ENCODE results near the gene RBM19.

DNA sequence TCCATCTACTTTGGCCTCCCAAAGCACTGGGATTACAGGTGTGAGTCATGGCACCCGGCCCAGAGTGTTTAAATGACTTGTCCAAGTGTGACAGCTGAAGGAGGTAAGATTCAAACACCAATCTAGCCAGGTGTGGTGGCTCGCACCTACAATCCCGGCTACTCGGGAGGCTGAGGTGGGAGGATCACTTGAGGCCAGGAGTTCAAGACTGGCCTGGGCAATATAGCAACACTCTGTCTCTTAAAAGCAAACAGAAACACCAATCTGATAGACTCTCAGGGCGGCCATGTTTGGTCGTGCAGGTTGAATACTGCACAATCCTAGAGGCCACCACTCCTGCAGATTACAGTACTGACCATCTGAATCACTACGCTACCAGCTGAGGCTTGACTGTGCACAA lies 68.7 kb downstream of the RBM19 start:
- TF ChIP-seq, protein P1, sequence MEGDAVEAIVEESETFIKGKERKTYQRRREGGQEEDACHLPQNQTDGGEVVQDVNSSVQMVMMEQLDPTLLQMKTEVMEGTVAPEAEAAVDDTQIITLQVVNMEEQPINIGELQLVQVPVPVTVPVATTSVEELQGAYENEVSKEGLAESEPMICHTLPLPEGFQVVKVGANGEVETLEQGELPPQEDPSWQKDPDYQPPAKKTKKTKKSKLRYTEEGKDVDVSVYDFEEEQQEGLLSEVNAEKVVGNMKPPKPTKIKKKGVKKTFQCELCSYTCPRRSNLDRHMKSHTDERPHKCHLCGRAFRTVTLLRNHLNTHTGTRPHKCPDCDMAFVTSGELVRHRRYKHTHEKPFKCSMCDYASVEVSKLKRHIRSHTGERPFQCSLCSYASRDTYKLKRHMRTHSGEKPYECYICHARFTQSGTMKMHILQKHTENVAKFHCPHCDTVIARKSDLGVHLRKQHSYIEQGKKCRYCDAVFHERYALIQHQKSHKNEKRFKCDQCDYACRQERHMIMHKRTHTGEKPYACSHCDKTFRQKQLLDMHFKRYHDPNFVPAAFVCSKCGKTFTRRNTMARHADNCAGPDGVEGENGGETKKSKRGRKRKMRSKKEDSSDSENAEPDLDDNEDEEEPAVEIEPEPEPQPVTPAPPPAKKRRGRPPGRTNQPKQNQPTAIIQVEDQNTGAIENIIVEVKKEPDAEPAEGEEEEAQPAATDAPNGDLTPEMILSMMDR (conservative IDR thresholded peaks at IDR 0.05; ENCODE audit: low read depth, low read length) = no peak
- no peak for TF ChIP-seq EZH2 (IDR thresholded peaks at IDR 0.05; ENCODE audit: low read length, unreplicated experiment)

All from PC-3 (cell line).